K562 (cell line): ENCODE measurements around the gene SLC4A5. TPM values are rescaled to one million over a fixed set of nuclear protein-coding genes. Genes with fewer than 3 reads are reported as not detected.

ENCODE experiments used
- ATAC-seq: fragments of 200-7000 bp; cut with Tn5 transposase; 3 replicates; pipeline ENCODE4 v1.9.1; 2020; ENCODE audit warnings: moderate library complexity
- BruUV-seq: library from RNA; stranded (reverse); fragments of 400-500 nt; replicated peaks from 2 replicates; lab custom pipeline; 2021; lab: Mats Ljungman, UMichigan
- CTCF ChIA-PET: fragments of 300-600 bp; formaldehyde crosslinking; extraction: SDS; loops from one replicate; lab custom pipeline; 2021; ENCODE audit warnings: low intra/inter-chr PET ratio; lab: Yijun Ruan, JAX
- POLR2A ChIA-PET: fragments of 300-600, 350-650 bp; sonication (Branson Sonifier 250); formaldehyde crosslinking; extraction: SDS; loops from one replicate; lab custom pipeline; 2021; ENCODE audit warnings: antibody characterized with exemption, inconsistent platforms; lab: Yijun Ruan, JAX
- DNase-seq, 4 experiments: peaks; one replicate each; pipeline versions ENCODE4 v3.0.0 to v3.0.0-alpha.2; 2011 to 2018; ENCODE audit warnings: low spot score in 3 of 4, mixed read lengths in 3 of 4; ENCODE audit errors: extremely low read depth in 1 of 4
- FAIRE-seq: peaks from 2 replicates; lab custom pipeline; 2011; peaks lifted over from hg19 to GRCh38; lab: Jason Lieb, UNC
- H2AFZ ChIP-seq: 2 replicates; pipeline ENCODE4 v1.6.0; 2011; ENCODE audit warnings: low read depth, low read length, control low read depth, inconsistent platforms
- H3K27ac ChIP-seq: fragments of 200-600 bp; 3 replicates; pipeline ENCODE4 v1.8.0; 2011; ENCODE audit warnings: low read depth, mild to moderate bottlenecking, control low read depth, inconsistent platforms, low read length, moderate library complexity, mixed read lengths; ENCODE audit errors: extremely low read depth
- H3K27me3 ChIP-seq, 2 experiments: fragments of 300-600 bp in 1 of 2; 2 replicates in 1 of 2; 3 replicates in 1 of 2; pipeline versions ENCODE4 v1.6.0 to v1.8.0; 2011; ENCODE audit warnings: inconsistent platforms in 2 of 2, low read length in 2 of 2, mild to moderate bottlenecking in 1 of 2, mixed read lengths in 1 of 2, moderate library complexity in 1 of 2; ENCODE audit not compliant: control insufficient read depth in 2 of 2, insufficient read depth in 2 of 2
- H3K36me3 ChIP-seq: fragments of 300-600 bp; 3 replicates; pipeline ENCODE4 v1.8.0; 2011; ENCODE audit warnings: mild to moderate bottlenecking, low read length, inconsistent platforms; ENCODE audit not compliant: control insufficient read depth, insufficient read depth
- H3K4me1 ChIP-seq, 2 experiments: fragments of 200-600 bp in 1 of 2; replicated peaks in 1 of 2; 2 replicates in 1 of 2; 3 replicates in 1 of 2; pipeline versions ENCODE4 v1.5.1 to v1.8.0; 2011; ENCODE audit warnings: inconsistent platforms in 2 of 2, low read length in 2 of 2, mild to moderate bottlenecking in 1 of 2, mixed read lengths in 1 of 2, moderate library complexity in 1 of 2; ENCODE audit not compliant: control insufficient read depth in 2 of 2, insufficient read depth in 2 of 2
- H3K4me2 ChIP-seq: 2 replicates; pipeline ENCODE4 v1.6.1; 2011; ENCODE audit warnings: low read length, control low read depth, inconsistent platforms, mixed read lengths; ENCODE audit not compliant: insufficient read depth
- H3K4me3 ChIP-seq: fragments of 200-600 bp; sonication (generic), shearing (Covaris generic); 2 replicates; pipeline ENCODE4 v1.5.1; 2016; ENCODE audit warnings: control low read depth, inconsistent platforms
- H3K79me2 ChIP-seq: fragments of 200-600 bp; 3 replicates; pipeline ENCODE4 v1.8.0; 2011; ENCODE audit warnings: low read length, inconsistent platforms; ENCODE audit not compliant: control insufficient read depth, insufficient read depth
- H3K9ac ChIP-seq, 2 experiments: 2 replicates each; pipeline versions ENCODE4 v1.6.0 to v1.6.1; 2011; ENCODE audit warnings: low read depth in 2 of 2, low read length in 2 of 2, control low read depth in 1 of 2, inconsistent platforms in 1 of 2, mild to moderate bottlenecking in 1 of 2, mixed read lengths in 1 of 2; ENCODE audit not compliant: insufficient read depth in 1 of 2
- H3K9me1 ChIP-seq: one replicate; pipeline ENCODE4 v1.6.0; 2011; ENCODE audit warnings: inconsistent platforms, mild to moderate bottlenecking, low read length, moderate library complexity; ENCODE audit not compliant: control insufficient read depth, insufficient read depth
- H3K9me3 ChIP-seq: replicated peaks from 2 replicates; pipeline ENCODE4 v1.5.1; 2011; ENCODE audit warnings: low read depth, low read length, inconsistent platforms; ENCODE audit not compliant: control insufficient read depth, insufficient read depth
- H4K20me1 ChIP-seq: replicated peaks from 2 replicates; pipeline ENCODE4 v1.6.1; 2011; ENCODE audit warnings: low read length, inconsistent platforms, mixed read lengths; ENCODE audit not compliant: control insufficient read depth, insufficient read depth
- BCLAF1 ChIP-seq, 2 experiments: fragments of 450-650 bp in 1 of 2; IDR thresholded peaks; 2 replicates each; pipeline ENCODE4 v1.6.1; 2011 to 2017; ENCODE audit warnings: low read depth in 2 of 2, antibody characterized with exemption in 1 of 2, borderline replicate concordance in 1 of 2, low read length in 1 of 2, mild to moderate bottlenecking in 1 of 2, mixed read lengths in 1 of 2; ENCODE audit not compliant: control insufficient read depth in 1 of 2
- CBFB ChIP-seq: sonication (generic); formaldehyde crosslinking; IDR thresholded peaks from 2 replicates; pipeline ENCODE4 v1.4.0; 2020; ENCODE audit warnings: mild to moderate bottlenecking, missing genetic modification reagents
- HNRNPUL1 ChIP-seq: fragments of 200-400 bp; formaldehyde crosslinking; IDR thresholded peaks from 2 replicates; pipeline ENCODE4 v1.6.1; 2017; ENCODE audit warnings: low read length
- NCOA1 ChIP-seq: fragments of 450-650 bp; IDR thresholded peaks from 2 replicates; pipeline ENCODE4 v1.6.1; 2016; ENCODE audit warnings: low read depth
- NCOR1 ChIP-seq: fragments of 450-650 bp; IDR thresholded peaks from 2 replicates; pipeline ENCODE4 v1.6.1; 2016; ENCODE audit warnings: mild to moderate bottlenecking, moderate library complexity
- SMAD2 ChIP-seq: fragments of 150-350 bp; IDR thresholded peaks from 2 replicates; pipeline ENCODE4 v1.6.1; 2014; ENCODE audit warnings: low read depth, mild to moderate bottlenecking, low read length
- SMARCA4 ChIP-seq: fragments of 450-650 bp; IDR thresholded peaks from 2 replicates; pipeline ENCODE4 v1.6.1; 2016
- TAF9B ChIP-seq: fragments of 450-650 bp; IDR thresholded peaks from 2 replicates; pipeline ENCODE4 v1.6.1; 2018; ENCODE audit warnings: mild to moderate bottlenecking; ENCODE audit not compliant: partially characterized antibody
- TARDBP ChIP-seq: fragments of 450-650 bp; IDR thresholded peaks from 2 replicates; pipeline ENCODE4 v1.6.1; 2016
- XRCC3 ChIP-seq: fragments of 450-650 bp; IDR thresholded peaks from 2 replicates; pipeline ENCODE4 v1.6.1; 2017; ENCODE audit warnings: mild to moderate bottlenecking, moderate library complexity
- ZBTB11 ChIP-seq, 3 experiments: fragments of 200-800 bp in 1 of 3; fragments of 250-450 bp in 1 of 3; fragments of 450-650 bp in 1 of 3; sonication (Bioruptor Pico) in 1 of 3; sonication (Bioruptor generic) in 1 of 3; formaldehyde crosslinking in 1 of 3; IDR thresholded peaks; 2 replicates each; pipeline versions ENCODE4 v1.6.1 to v1.8.0; 2016 to 2022; ENCODE audit warnings: mild to moderate bottlenecking in 2 of 3, missing genetic modification characterization in 2 of 3, missing compliant biosample characterization in 1 of 3, moderate library complexity in 1 of 3
- ZEB2 ChIP-seq: fragments of 450-650 bp; IDR thresholded peaks from 2 replicates; pipeline ENCODE4 v1.6.1; 2016
- ZNF224 ChIP-seq: sonication (generic); formaldehyde crosslinking; IDR thresholded peaks from 2 replicates; pipeline ENCODE4 v1.8.0; 2022; ENCODE audit warnings: mild to moderate bottlenecking, missing genetic modification reagents
- ZNF253 ChIP-seq: fragments of 250-450 bp; sonication (Bioruptor Pico); conservative IDR thresholded peaks from 2 replicates; pipeline ENCODE4 v1.6.1; 2021; ENCODE audit warnings: mild to moderate bottlenecking
- ZNF644 ChIP-seq: fragments of 200-800 bp; sonication (Bioruptor generic); IDR thresholded peaks from 2 replicates; pipeline ENCODE4 v1.6.1; 2016; ENCODE audit warnings: low read depth, missing genetic modification characterization, missing compliant biosample characterization
- WGBS: fragments of 100-300 bp; shearing (Covaris generic); methylation state at CpG from one replicate; pipeline ENCODE4 v1.1.6; 2016; ENCODE audit warnings: low coverage, mixed read lengths; ENCODE audit not compliant: insufficient coverage; ENCODE audit errors: missing lambda C conversion rate; 5-methylcytosine and 5-hydroxymethylcytosine counted together
- in situ Hi-C: fragments of 300-500 bp; cut with MboI; formaldehyde crosslinking; loops from 4 replicates; pipeline ENCODE4 v1.15.0; 2018; ENCODE audit warnings: inconsistent platforms, mixed read lengths
- intact Hi-C: fragments of 100-400 bp; cut with micrococcal nuclease; formaldehyde crosslinking; loops from 2 replicates; pipeline ENCODE4 v1.14.2; 2022
- polyA plus RNA-seq, 8 experiments: library from polyadenylated mRNA; depleted of rRNA in 4 of 8; stranded (reverse) in 5 of 8; unstranded in 3 of 8; fragments of >200 nt; fragmentation: Nextera tagmentation in 2 of 8; fragmentation: Illumina TruSeq in 1 of 8; extraction: Ambion mirVana in 2 of 8; extraction: Trizol in 1 of 8; gene quantifications; 2 replicates each; pipeline versions ENCODE4 v1.2.1 to v1.2.3, GENCODE V29; 2011 to 2014; ENCODE audit warnings: inconsistent platforms in 1 of 8, missing spikeins in 1 of 8
- total RNA-seq, 7 experiments: library from RNA; depleted of rRNA in 6 of 7; stranded (reverse); fragments of >200 nt in 6 of 7; fragmentation: Illumina TruSeq in 2 of 7; extraction: Trizol in 2 of 7; gene quantifications; 2 replicates each; pipeline versions ENCODE4 v1.2.1 to v1.2.3, GENCODE V29; 2011 to 2021; ENCODE audit warnings: low replicate concordance in 1 of 7

Gene SLC4A5
- total and polyA plus RNA-seq, 9 of the 15 experiments (the other 6 are each of a cell fraction or from before 2014, with no cell fraction given), result 0.03 to 0.77 (median 0.14) TPM; not detected in 1

GRCh38 chr2:74314107-74314506 lies 29.1 kb downstream of the SLC4A5 start:
- no peaks in the 10 kb centered on the region for H3K36me3 ChIP-seq
- DNase-seq, result no peak
- TF ChIP-seq NCOA1 (no peak), ZNF644 (no peak), TAF9B (no peak), ZBTB11 (CRISPR knock-in tag; IDR thresholded peaks at IDR 0.05) (no peak), ZNF253 (CRISPR knock-in tag) (no peak), BCLAF1 (IDR thresholded peaks at IDR 0.05; ENCODE audit: borderline replicate concordance in 1 of 2, control insufficient read depth in 1 of 2, low read depth in 2 of 2, low read length in 1 of 2) (no peak), ZNF224 (CRISPR knock-in tag) (no peak), SMARCA4 (no peak), SMAD2 (no peak), ZEB2 (no peak), HNRNPUL1 (no peak), CBFB (CRISPR knock-in tag) (no peak), XRCC3 (no peak), NCOR1 (no peak), TARDBP (no peak)
- H3K4me3 ChIP-seq, result no peak overlapping the region
- H4K20me1 ChIP-seq, result no peaks in the 10 kb centered on the region
- H3K9me3 ChIP-seq, result no peaks in the 10 kb centered on the region
- no peaks in the 10 kb centered on the region for H3K79me2 ChIP-seq
- no TSS peak for BruUV-seq
- no peaks in the 10 kb centered on the region for H3K27me3 ChIP-seq
- peak; percentile 19; the same call in 1 of the 3 replicates for ATAC-seq
- H3K9me1 ChIP-seq, result no peaks in the 10 kb centered on the region
- CTCF ChIA-PET, result no interaction called here
- peak overlapping the region; percentile 93 for H2AFZ ChIP-seq
- peaks cover 0 to 23% of the 10 kb centered on the region in 2 experiments; a peak in 3 of 5 replicates for H3K4me1 ChIP-seq
- FAIRE-seq, result no peak
- no peak overlapping the region for H3K9ac ChIP-seq
- in situ Hi-C loops, result no loop called here
- H3K27ac ChIP-seq, result no peak overlapping the region
- POLR2A ChIA-PET, result interaction anchor here (0.6 to 2.6 kb wide), 4 partner anchors 10 to 21 kb away, joined by 3 to 10 read pairs (median 4); no protein-coding TSS in a partner anchor
- WGBS, result 19% methylated on average over 5 of the region's 5 CpGs
- H3K4me2 ChIP-seq, result peak overlapping the region; percentile 9; the same call in 1 of the 2 replicates
- intact Hi-C loops, result no loop called here
